GM12892 (cell line): Measurements from ENCODE around the gene SLC10A2.

Experiments used
- POLR2A ChIP-seq: IDR thresholded peaks from 2 replicates; pipeline ENCODE4 v1.6.1; 2011; ENCODE audit warnings: low read depth, low read length, control low read depth
- POLR2AphosphoS5 ChIP-seq: IDR thresholded peaks from 2 replicates; pipeline ENCODE4 v1.6.1; 2011; ENCODE audit warnings: low read depth, low read length, control low read depth

GRCh38 chr13:103012646-103013045, 53.6 kb downstream of the SLC10A2 start:
- TF ChIP-seq POLR2A: no peak
- no peak for TF ChIP-seq POLR2AphosphoS5
